Endothelial cell of umbilical vein (primary cell): ENCODE data around the gene CSNK1G3. TPM values are rescaled to one million over a fixed set of nuclear protein-coding genes. Genes with fewer than 3 reads are reported as not detected.

ENCODE experiments used
- BruUV-seq: library from RNA; stranded (reverse); fragments of 400-500 nt; replicated peaks from 2 replicates; lab custom pipeline; 2021; lab: Mats Ljungman, UMichigan
- CTCF ChIA-PET: fragments of 300-600, 350-600 bp; sonication (Branson Sonifier 250); formaldehyde crosslinking; loops from one replicate; lab custom pipeline; 2021; ENCODE audit warnings: antibody characterized with exemption, inconsistent platforms; lab: Charles Lee
- POLR2A ChIA-PET: fragments of 300-600, 350-600 bp; sonication (Branson Sonifier 250); formaldehyde crosslinking; loops from one replicate; lab custom pipeline; 2021; ENCODE audit warnings: antibody characterized with exemption, inconsistent platforms; lab: Charles Lee
- DNase-seq: peaks from one replicate; pipeline ENCODE4 v3.0.0-alpha.2; 2011; ENCODE audit warnings: low read depth, low spot score
- FAIRE-seq: peaks from 2 replicates; lab custom pipeline; 2011; peaks lifted over from hg19 to GRCh38; lab: Jason Lieb, UNC
- H2AFZ ChIP-seq: 2 replicates; pipeline ENCODE4 v1.6.0; 2012; ENCODE audit warnings: low read depth, low read length, control low read depth, inconsistent platforms
- H3K27ac ChIP-seq: 2 replicates; pipeline ENCODE4 v1.5.1; 2011; ENCODE audit warnings: low read depth, mild to moderate bottlenecking, control low read depth, low read length, moderate library complexity; ENCODE audit not compliant: insufficient read depth
- H3K27me3 ChIP-seq, 2 experiments: 2 replicates each; pipeline versions ENCODE4 v1.6.0 to v1.6.1; 2011; ENCODE audit warnings: low read length in 2 of 2, mixed read lengths in 1 of 2; ENCODE audit not compliant: control insufficient read depth in 2 of 2, insufficient read depth in 2 of 2
- H3K36me3 ChIP-seq, 2 experiments: 2 replicates in 1 of 2; 3 replicates in 1 of 2; pipeline ENCODE4 v1.5.1; 2011; ENCODE audit warnings: low read length in 2 of 2, mild to moderate bottlenecking in 1 of 2, moderate library complexity in 1 of 2; ENCODE audit not compliant: control insufficient read depth in 2 of 2, insufficient read depth in 2 of 2; ENCODE audit errors: extremely low read depth in 1 of 2
- H3K4me1 ChIP-seq: 3 replicates; pipeline ENCODE4 v1.5.1; 2011; ENCODE audit warnings: mild to moderate bottlenecking, low read length; ENCODE audit not compliant: control insufficient read depth, insufficient read depth; ENCODE audit errors: extremely low read depth
- H3K4me2 ChIP-seq: 2 replicates; pipeline ENCODE4 v1.6.1; 2011; ENCODE audit warnings: low read length, control low read depth, mixed read lengths; ENCODE audit not compliant: insufficient read depth
- H3K4me3 ChIP-seq, 3 experiments: fragments of 200-600 bp in 1 of 3; sonication (generic), shearing (Covaris generic) in 1 of 3; replicated peaks in 1 of 3; 2 replicates each; pipeline ENCODE4 v1.5.1; 2011 to 2016; ENCODE audit warnings: control low read depth in 3 of 3, low read length in 3 of 3, mild to moderate bottlenecking in 2 of 3, inconsistent platforms in 1 of 3, low read depth in 1 of 3, moderate library complexity in 1 of 3; ENCODE audit not compliant: insufficient read depth in 1 of 3
- H3K79me2 ChIP-seq: 2 replicates; pipeline ENCODE4 v1.6.0; 2012; ENCODE audit warnings: low read length, inconsistent platforms; ENCODE audit not compliant: control insufficient read depth, insufficient read depth
- H3K9ac ChIP-seq: replicated peaks from 2 replicates; pipeline ENCODE3; 2011; ENCODE audit warnings: low read length, control low read depth; ENCODE audit not compliant: insufficient read depth; ENCODE audit errors: extremely low read depth
- H3K9me1 ChIP-seq: replicated peaks from 3 replicates; pipeline ENCODE4 v1.6.0; 2011; ENCODE audit warnings: mild to moderate bottlenecking, low read length; ENCODE audit not compliant: control insufficient read depth, insufficient read depth; ENCODE audit errors: extremely low read depth
- H3K9me3 ChIP-seq: replicated peaks from 2 replicates; pipeline ENCODE4 v1.5.1; 2012; ENCODE audit warnings: low read length, inconsistent platforms; ENCODE audit not compliant: control insufficient read depth, insufficient read depth
- H4K20me1 ChIP-seq: replicated peaks from 2 replicates; pipeline ENCODE3; 2011; ENCODE audit warnings: mild to moderate bottlenecking, low read length; ENCODE audit not compliant: control insufficient read depth, insufficient read depth; ENCODE audit errors: extremely low read depth
- EZH2 ChIP-seq: IDR thresholded peaks from 2 replicates; pipeline ENCODE4 v1.6.1; 2012; ENCODE audit warnings: borderline replicate concordance, low read depth, mild to moderate bottlenecking, moderate library complexity, low read length, inconsistent platforms; ENCODE audit not compliant: severe bottlenecking
- FOS ChIP-seq: IDR thresholded peaks from 2 replicates; pipeline ENCODE4 v1.6.1; 2011; ENCODE audit warnings: mild to moderate bottlenecking, low read length, moderate library complexity, borderline replicate concordance; ENCODE audit not compliant: insufficient read depth
- GATA2 ChIP-seq: IDR thresholded peaks from 2 replicates; pipeline ENCODE4 v1.7.0; 2011; ENCODE audit warnings: low read depth, mild to moderate bottlenecking, moderate library complexity, mixed read lengths, low read length; ENCODE audit not compliant: insufficient read length, insufficient read depth
- JUN ChIP-seq: IDR thresholded peaks from 2 replicates; pipeline ENCODE4 v1.6.1; 2011; ENCODE audit warnings: borderline replicate concordance, low read depth; ENCODE audit not compliant: insufficient read length, insufficient read depth
- MYC ChIP-seq: IDR thresholded peaks from one replicate; pipeline ENCODE4 v1.6.1; 2011; ENCODE audit warnings: mild to moderate bottlenecking, low read depth, low read length
- POLR2A ChIP-seq: IDR thresholded peaks from 2 replicates; pipeline ENCODE4 v1.6.1; 2012; ENCODE audit warnings: low read depth, mild to moderate bottlenecking, control low read depth, low read length
- POLR2AphosphoS5 ChIP-seq: IDR thresholded peaks from 2 replicates; pipeline ENCODE4 v1.6.1; 2012; ENCODE audit warnings: low read depth, mild to moderate bottlenecking, control low read depth, low read length, moderate library complexity; ENCODE audit not compliant: insufficient read depth
- dilution Hi-C: fragments of 300-500 bp; cut with MboI; formaldehyde crosslinking; loops from one replicate; pipeline ENCODE4 v1.15.0; 2019; ENCODE audit warnings: low sequenced_read_pairs; ENCODE audit not compliant: extremely low pct_ligation_motif_present
- intact Hi-C: fragments of 100-400 bp; cut with micrococcal nuclease; formaldehyde crosslinking; loops from one replicate; pipeline ENCODE4 v1.10.0; 2022
- polyA plus RNA-seq, 4 experiments: library from polyadenylated mRNA; depleted of rRNA in 3 of 4; stranded (reverse) in 3 of 4; unstranded in 1 of 4; fragments of >200 nt; gene quantifications; 2 replicates each; pipeline versions ENCODE4 v1.2.1 to v1.2.3, GENCODE V29; 2011 to 2012; ENCODE audit warnings: missing spikeins in 1 of 4
- total RNA-seq: library from RNA; stranded (reverse); gene quantifications from 2 replicates; pipeline ENCODE4 v1.2.3, GENCODE V29; 2021
- TF ChIP-seq, protein P1 (sequence below), 2 donors: IDR thresholded peaks; 1 replicate in 1 of 2; 2 replicates in 1 of 2; pipeline ENCODE4 v1.5.1; 2011; ENCODE audit warnings: low read length in 2 of 2, mild to moderate bottlenecking in 2 of 2, moderate library complexity in 2 of 2, control low read depth in 1 of 2, inconsistent platforms in 1 of 2, low read depth in 1 of 2; ENCODE audit not compliant: insufficient read depth in 1 of 2; ENCODE audit errors: extremely low read depth in 1 of 2
- TF ChIP-seq, protein P2 (sequence below): IDR thresholded peaks from 2 replicates; pipeline ENCODE4 v1.6.1; 2011; ENCODE audit not compliant: insufficient read depth, insufficient read length

Gene CSNK1G3
- total and polyA plus RNA-seq, 2 donors (not counting 3 experiments of a cell fraction or from before 2014, with no cell fraction given): 10.4 to 35.9 TPM

DNA sequence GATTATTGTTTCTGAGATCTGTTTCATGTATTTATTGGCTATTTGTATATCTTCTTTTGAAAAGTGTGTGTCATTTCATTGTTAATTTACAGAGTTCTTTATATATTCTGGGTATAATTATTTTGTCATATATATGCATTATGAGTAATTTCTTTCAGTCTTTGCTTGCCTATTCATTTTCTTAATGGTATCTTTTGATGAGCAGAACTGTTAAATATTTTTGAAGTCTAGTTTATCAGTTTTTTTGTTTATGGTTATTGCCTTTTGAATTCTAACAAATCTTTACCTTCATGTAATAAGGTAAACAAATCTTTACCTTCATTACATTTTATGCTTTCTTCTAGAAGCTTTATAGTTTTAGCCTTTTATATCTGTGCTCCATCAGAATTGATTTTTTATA lies 66.4 kb downstream of the CSNK1G3 start:
- Histone ChIP-seq H3K9ac (no peak overlapping the region), H4K20me1 (no peaks in the 10 kb centered on the region), H3K4me3 (no peak overlapping the region), H3K9me3 (no peaks in the 10 kb centered on the region), H3K36me3 (no peaks in the 10 kb centered on the region), H3K79me2 (no peaks in the 10 kb centered on the region), H3K9me1 (no peaks in the 10 kb centered on the region), H2AFZ (no peak overlapping the region), H3K4me2 (no peak overlapping the region), H3K27me3 (no peaks in the 10 kb centered on the region), H3K27ac (no peak overlapping the region), H3K4me1 (peaks cover 13% of the 10 kb centered on the region)
- no TSS peak for BruUV-seq
- dilution Hi-C loops (no loop called here), intact Hi-C loops (no loop called here)
- ChIA-PET POLR2A (no interaction called here), CTCF (no interaction called here)
- no peak for DNase-seq
- no peak for FAIRE-seq
- TF ChIP-seq FOS (no peak), POLR2AphosphoS5 (no peak), EZH2 (no peak), JUN (no peak), POLR2A (no peak), GATA2 (no peak), MYC (no peak)
- TF ChIP-seq, protein P1, sequence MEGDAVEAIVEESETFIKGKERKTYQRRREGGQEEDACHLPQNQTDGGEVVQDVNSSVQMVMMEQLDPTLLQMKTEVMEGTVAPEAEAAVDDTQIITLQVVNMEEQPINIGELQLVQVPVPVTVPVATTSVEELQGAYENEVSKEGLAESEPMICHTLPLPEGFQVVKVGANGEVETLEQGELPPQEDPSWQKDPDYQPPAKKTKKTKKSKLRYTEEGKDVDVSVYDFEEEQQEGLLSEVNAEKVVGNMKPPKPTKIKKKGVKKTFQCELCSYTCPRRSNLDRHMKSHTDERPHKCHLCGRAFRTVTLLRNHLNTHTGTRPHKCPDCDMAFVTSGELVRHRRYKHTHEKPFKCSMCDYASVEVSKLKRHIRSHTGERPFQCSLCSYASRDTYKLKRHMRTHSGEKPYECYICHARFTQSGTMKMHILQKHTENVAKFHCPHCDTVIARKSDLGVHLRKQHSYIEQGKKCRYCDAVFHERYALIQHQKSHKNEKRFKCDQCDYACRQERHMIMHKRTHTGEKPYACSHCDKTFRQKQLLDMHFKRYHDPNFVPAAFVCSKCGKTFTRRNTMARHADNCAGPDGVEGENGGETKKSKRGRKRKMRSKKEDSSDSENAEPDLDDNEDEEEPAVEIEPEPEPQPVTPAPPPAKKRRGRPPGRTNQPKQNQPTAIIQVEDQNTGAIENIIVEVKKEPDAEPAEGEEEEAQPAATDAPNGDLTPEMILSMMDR (IDR thresholded peaks at IDR 0.05; ENCODE audit: extremely low read depth in 1 of 2, insufficient read depth in 1 of 2, low read depth in 1 of 2, low read length in 2 of 2): no peak
- TF ChIP-seq, protein P2, sequence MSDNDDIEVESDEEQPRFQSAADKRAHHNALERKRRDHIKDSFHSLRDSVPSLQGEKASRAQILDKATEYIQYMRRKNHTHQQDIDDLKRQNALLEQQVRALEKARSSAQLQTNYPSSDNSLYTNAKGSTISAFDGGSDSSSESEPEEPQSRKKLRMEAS: no peak
